K562 (cell line): Measurements from ENCODE around the gene DPH7. TPM values are rescaled to one million over a fixed set of nuclear protein-coding genes. Genes with fewer than 3 reads are reported as not detected.

ENCODE experiments used
- CREB1 ChIP-seq, 2 experiments: sonication (generic) in 1 of 2; formaldehyde crosslinking in 1 of 2; IDR thresholded peaks; 2 replicates each; pipeline versions ENCODE4 v1.6.1 to v1.8.0; 2012 to 2022; ENCODE audit warnings: inconsistent platforms in 1 of 2, mild to moderate bottlenecking in 1 of 2, missing genetic modification reagents in 1 of 2, moderate library complexity in 1 of 2
- EP400 ChIP-seq: fragments of 450-650 bp; IDR thresholded peaks from 2 replicates; pipeline ENCODE4 v1.6.1; 2017; ENCODE audit warnings: antibody characterized with exemption, mild to moderate bottlenecking, moderate library complexity
- L3MBTL2 ChIP-seq: fragments of 450-650 bp; IDR thresholded peaks from 2 replicates; pipeline ENCODE4 v1.6.1; 2016; ENCODE audit warnings: mild to moderate bottlenecking, moderate library complexity
- LCOR ChIP-seq: sonication (generic); formaldehyde crosslinking; IDR thresholded peaks from 2 replicates; pipeline ENCODE4 v1.8.0; 2022; ENCODE audit warnings: mild to moderate bottlenecking, missing genetic modification reagents
- NFIC ChIP-seq: fragments of 450-650 bp; IDR thresholded peaks from 2 replicates; pipeline ENCODE4 v1.6.1; 2017; ENCODE audit warnings: mild to moderate bottlenecking, inconsistent platforms
- NKRF ChIP-seq: fragments of 450-650 bp; IDR thresholded peaks from 2 replicates; pipeline ENCODE4 v1.6.1; 2016; ENCODE audit warnings: borderline replicate concordance
- NR2C2 ChIP-seq, 2 experiments: fragments of 200-800 bp in 1 of 2; sonication (Bioruptor generic) in 1 of 2; sonication (generic) in 1 of 2; formaldehyde crosslinking in 1 of 2; IDR thresholded peaks; 2 replicates each; pipeline versions ENCODE4 v1.6.1 to v1.8.0; 2016 to 2022; ENCODE audit warnings: mild to moderate bottlenecking in 1 of 2, missing compliant biosample characterization in 1 of 2, missing genetic modification characterization in 1 of 2, missing genetic modification reagents in 1 of 2
- SMARCA5 ChIP-seq: fragments of 450-650 bp; IDR thresholded peaks from 2 replicates; pipeline ENCODE4 v1.6.1; 2016
- ZBTB9 ChIP-seq: fragments of 450-650 bp; formaldehyde crosslinking; IDR thresholded peaks from 2 replicates; pipeline ENCODE4 v1.4.0; 2020; ENCODE audit warnings: mild to moderate bottlenecking, moderate library complexity
- ZNF263 ChIP-seq: sonication (generic); formaldehyde crosslinking; IDR thresholded peaks from 2 replicates; pipeline ENCODE4 v1.8.0; 2022; ENCODE audit warnings: mild to moderate bottlenecking, missing genetic modification reagents, borderline replicate concordance
- polyA plus RNA-seq, 8 experiments: library from polyadenylated mRNA; depleted of rRNA in 4 of 8; stranded (reverse) in 5 of 8; unstranded in 3 of 8; fragments of >200 nt; fragmentation: Nextera tagmentation in 2 of 8; fragmentation: Illumina TruSeq in 1 of 8; extraction: Ambion mirVana in 2 of 8; extraction: Trizol in 1 of 8; gene quantifications; 2 replicates each; pipeline versions ENCODE4 v1.2.1 to v1.2.3, GENCODE V29; 2011 to 2014; ENCODE audit warnings: inconsistent platforms in 1 of 8, missing spikeins in 1 of 8
- total RNA-seq, 7 experiments: library from RNA; depleted of rRNA in 6 of 7; stranded (reverse); fragments of >200 nt in 6 of 7; fragmentation: Illumina TruSeq in 2 of 7; extraction: Trizol in 2 of 7; gene quantifications; 2 replicates each; pipeline versions ENCODE4 v1.2.1 to v1.2.3, GENCODE V29; 2011 to 2021; ENCODE audit warnings: low replicate concordance in 1 of 7
- TF ChIP-seq, protein P1 (sequence below), 2 experiments: fragments of 450-650 bp; formaldehyde crosslinking in 1 of 2; IDR thresholded peaks; 2 replicates each; pipeline versions ENCODE4 v1.4.0 to v1.6.1; 2014 to 2020; ENCODE audit warnings: mild to moderate bottlenecking in 2 of 2, borderline replicate concordance in 1 of 2, low read depth in 1 of 2

DPH7 gene
- total and polyA plus RNA-seq, 9 of the 15 experiments (the other 6 are each of a cell fraction or from before 2014, with no cell fraction given), result 13.9 to 68.6 (median 41.3) TPM

DNA sequence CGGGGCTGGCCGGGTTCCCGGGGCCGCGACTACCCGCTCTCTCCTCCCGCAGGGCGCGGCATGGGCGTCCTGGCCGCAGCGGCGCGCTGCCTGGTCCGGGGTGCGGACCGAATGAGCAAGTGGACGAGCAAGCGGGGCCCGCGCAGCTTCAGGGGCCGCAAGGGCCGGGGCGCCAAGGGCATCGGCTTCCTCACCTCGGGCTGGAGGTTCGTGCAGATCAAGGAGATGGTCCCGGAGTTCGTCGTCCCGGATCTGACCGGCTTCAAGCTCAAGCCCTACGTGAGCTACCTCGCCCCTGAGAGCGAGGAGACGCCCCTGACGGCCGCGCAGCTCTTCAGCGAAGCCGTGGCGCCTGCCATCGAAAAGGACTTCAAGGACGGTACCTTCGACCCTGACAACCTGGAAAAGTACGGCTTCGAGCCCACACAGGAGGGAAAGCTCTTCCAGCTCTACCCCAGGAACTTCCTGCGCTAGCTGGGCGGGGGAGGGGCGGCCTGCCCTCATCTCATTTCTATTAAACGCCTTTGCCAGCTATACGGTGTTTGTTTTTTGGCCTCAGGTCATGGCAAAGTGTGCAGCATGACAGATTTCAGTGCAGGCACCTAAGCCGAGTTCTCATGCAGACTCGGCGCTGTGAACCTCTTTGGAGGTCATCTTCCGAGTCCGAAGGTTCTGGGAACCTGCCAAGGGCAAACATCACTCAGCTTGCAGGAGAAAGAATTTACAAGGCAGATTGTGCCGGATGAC is 26.5 kb downstream of the DPH7 start (continued):
- TF ChIP-seq CREB1 (IDR thresholded peaks at IDR 0.05) (0 out of 2 replicates have a peak, but pooled peaks have one; percentile 3), CREB1 (CRISPR knock-in tag; IDR thresholded peaks at IDR 0.05) (no peak), ZNF263 (0 out of 2 replicates have a peak, but pooled peaks have one; percentile 9), NKRF (peak; percentile 56; the same call in 1 of the 2 replicates), LCOR (0 out of 2 replicates have a peak, but pooled peaks have one; percentile 29), SMARCA5 (peak; percentile 80; the same call in 1 of the 2 replicates), L3MBTL2 (peak; percentile 20; the same call in 1 of the 2 replicates), EP400 (no peak), ZBTB9 (CRISPR knock-in tag) (peak; percentile 65; the same call in 1 of the 2 replicates), NFIC (0 out of 2 replicates have a peak, but pooled peaks have one; percentile 13), NR2C2 (CRISPR knock-in tag; IDR thresholded peaks at IDR 0.05) (peak; percentile 39; the same call in 1 of the 2 replicates), NR2C2 (tag; IDR thresholded peaks at IDR 0.05) (peak; percentile 68)
- TF ChIP-seq, protein P1, sequence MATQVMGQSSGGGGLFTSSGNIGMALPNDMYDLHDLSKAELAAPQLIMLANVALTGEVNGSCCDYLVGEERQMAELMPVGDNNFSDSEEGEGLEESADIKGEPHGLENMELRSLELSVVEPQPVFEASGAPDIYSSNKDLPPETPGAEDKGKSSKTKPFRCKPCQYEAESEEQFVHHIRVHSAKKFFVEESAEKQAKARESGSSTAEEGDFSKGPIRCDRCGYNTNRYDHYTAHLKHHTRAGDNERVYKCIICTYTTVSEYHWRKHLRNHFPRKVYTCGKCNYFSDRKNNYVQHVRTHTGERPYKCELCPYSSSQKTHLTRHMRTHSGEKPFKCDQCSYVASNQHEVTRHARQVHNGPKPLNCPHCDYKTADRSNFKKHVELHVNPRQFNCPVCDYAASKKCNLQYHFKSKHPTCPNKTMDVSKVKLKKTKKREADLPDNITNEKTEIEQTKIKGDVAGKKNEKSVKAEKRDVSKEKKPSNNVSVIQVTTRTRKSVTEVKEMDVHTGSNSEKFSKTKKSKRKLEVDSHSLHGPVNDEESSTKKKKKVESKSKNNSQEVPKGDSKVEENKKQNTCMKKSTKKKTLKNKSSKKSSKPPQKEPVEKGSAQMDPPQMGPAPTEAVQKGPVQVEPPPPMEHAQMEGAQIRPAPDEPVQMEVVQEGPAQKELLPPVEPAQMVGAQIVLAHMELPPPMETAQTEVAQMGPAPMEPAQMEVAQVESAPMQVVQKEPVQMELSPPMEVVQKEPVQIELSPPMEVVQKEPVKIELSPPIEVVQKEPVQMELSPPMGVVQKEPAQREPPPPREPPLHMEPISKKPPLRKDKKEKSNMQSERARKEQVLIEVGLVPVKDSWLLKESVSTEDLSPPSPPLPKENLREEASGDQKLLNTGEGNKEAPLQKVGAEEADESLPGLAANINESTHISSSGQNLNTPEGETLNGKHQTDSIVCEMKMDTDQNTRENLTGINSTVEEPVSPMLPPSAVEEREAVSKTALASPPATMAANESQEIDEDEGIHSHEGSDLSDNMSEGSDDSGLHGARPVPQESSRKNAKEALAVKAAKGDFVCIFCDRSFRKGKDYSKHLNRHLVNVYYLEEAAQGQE (IDR thresholded peaks at IDR 0.05; ENCODE audit: borderline replicate concordance), result peak; percentile 18; the same call in 1 of the 2 replicates
- TF ChIP-seq, protein P1 (CRISPR knock-in tag; IDR thresholded peaks at IDR 0.05; ENCODE audit: low read depth), result 0 out of 2 replicates have a peak, but pooled peaks have one; percentile 23
